MM.1S (cell line): ENCODE results near the gene PRKG1.

Source experiments
- DNase-seq: peaks from one replicate; pipeline ENCODE4 v3.0.0-alpha.2; 2015
- H2AFZ ChIP-seq: fragments of 300-600 bp; sonication (generic); 2 replicates; pipeline ENCODE4 v1.6.0; 2016; ENCODE audit warnings: antibody characterized with exemption, low read length
- H3F3A ChIP-seq: fragments of 300-600 bp; sonication (generic); 2 replicates; pipeline ENCODE4 v1.6.1; 2016; ENCODE audit warnings: mild to moderate bottlenecking, antibody characterized with exemption, low read length, moderate library complexity, mixed read lengths; ENCODE audit not compliant: insufficient read depth
- H3K27ac ChIP-seq: fragments of 300-600 bp; sonication (generic); 2 replicates; pipeline ENCODE4 v1.5.1; 2016; ENCODE audit warnings: mild to moderate bottlenecking, low read length
- H3K27me3 ChIP-seq: fragments of 300-600 bp; sonication (generic); replicated peaks from 2 replicates; pipeline ENCODE4 v1.6.0; 2016; ENCODE audit warnings: low read length; ENCODE audit not compliant: insufficient read depth
- H3K36me3 ChIP-seq: fragments of 300-600 bp; sonication (generic); replicated peaks from 2 replicates; pipeline ENCODE4 v1.6.1; 2016; ENCODE audit warnings: mild to moderate bottlenecking, low read length, mixed read lengths; ENCODE audit not compliant: insufficient read depth
- H3K4me1 ChIP-seq: fragments of 300-600 bp; sonication (generic); 2 replicates; pipeline ENCODE4 v1.6.1; 2016; ENCODE audit warnings: low read length, mixed read lengths
- H3K4me2 ChIP-seq: fragments of 300-600 bp; sonication (generic); 2 replicates; pipeline ENCODE4 v1.6.0; 2016; ENCODE audit warnings: low read depth, low read length
- H3K4me3 ChIP-seq: fragments of 300-600 bp; sonication (generic); 2 replicates; pipeline ENCODE4 v1.5.1; 2016; ENCODE audit warnings: low read length, mixed read lengths
- H3K79me2 ChIP-seq: fragments of 300-600 bp; sonication (generic); 2 replicates; pipeline ENCODE4 v1.6.1; 2016; ENCODE audit warnings: mixed run types, low read length, mixed read lengths
- H3K9ac ChIP-seq: fragments of 300-600 bp; sonication (generic); 2 replicates; pipeline ENCODE4 v1.6.1; 2016; ENCODE audit warnings: low read length, mixed read lengths
- H3K9me2 ChIP-seq: fragments of 300-600 bp; sonication (generic); replicated peaks from 2 replicates; pipeline ENCODE4 v1.6.1; 2016; ENCODE audit warnings: mild to moderate bottlenecking, low read length, mixed read lengths; ENCODE audit not compliant: insufficient read depth
- H3K9me3 ChIP-seq: fragments of 300-600 bp; sonication (generic); replicated peaks from 2 replicates; pipeline ENCODE4 v1.6.1; 2016; ENCODE audit warnings: mild to moderate bottlenecking, low read length, mixed read lengths; ENCODE audit not compliant: insufficient read depth
- H4K20me1 ChIP-seq: fragments of 300-600 bp; sonication (generic); 2 replicates; pipeline ENCODE4 v1.6.1; 2016; ENCODE audit warnings: mild to moderate bottlenecking, low read length, moderate library complexity, mixed read lengths; ENCODE audit not compliant: insufficient read depth
- EZH2 ChIP-seq: fragments of 300-600 bp; sonication (generic); optimal IDR thresholded peaks from 2 replicates; pipeline ENCODE3; 2017; ENCODE audit warnings: low read depth, mild to moderate bottlenecking, antibody characterized with exemption, low read length, mixed read lengths
- EZH2phosphoT487 ChIP-seq: fragments of 300-600 bp; sonication (generic); IDR thresholded peaks from 2 replicates; pipeline ENCODE4 v1.6.1; 2018; ENCODE audit warnings: antibody characterized with exemption, low read length
- TF ChIP-seq, protein P1 (sequence below): fragments of 300-600 bp; sonication (generic); IDR thresholded peaks from 2 replicates; pipeline ENCODE4 v1.5.1; 2016; ENCODE audit warnings: antibody characterized with exemption, low read length, mixed read lengths

The PRKG1 gene

DNA sequence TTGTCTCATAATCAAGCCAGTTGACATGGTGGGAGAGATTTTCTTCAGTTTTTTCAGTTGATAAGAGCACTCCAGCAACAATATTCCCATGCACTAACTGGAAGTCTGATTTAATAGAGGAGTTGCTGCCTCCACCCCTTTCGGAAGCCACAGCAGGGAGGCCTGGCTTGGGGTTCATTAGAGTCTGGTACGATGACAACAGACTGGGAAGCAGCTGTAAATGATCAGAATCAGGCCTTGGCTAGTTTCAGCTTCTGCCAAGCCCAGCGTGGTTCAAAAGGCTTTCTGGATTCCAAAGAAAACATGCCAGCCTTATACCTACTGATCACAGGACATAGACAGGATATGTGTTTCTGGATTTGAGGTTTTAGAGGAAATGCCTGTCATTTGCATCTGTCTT lies 351.1 kb downstream of the PRKG1 start:
- no peak for DNase-seq

GRCh38 chr10:51427758-51428157 lies 353.5 kb downstream of the PRKG1 start:
- DNase-seq: no peak
- Histone ChIP-seq H3K27me3 (no peaks in the 10 kb centered on the region), H3F3A (no peaks in the 10 kb centered on the region), H3K4me1 (no peaks in the 10 kb centered on the region), H3K9me2 (no peaks in the 10 kb centered on the region), H3K9ac (no peak overlapping the region), H3K36me3 (no peaks in the 10 kb centered on the region), H3K79me2 (no peaks in the 10 kb centered on the region), H3K27ac (no peak overlapping the region), H3K4me2 (no peak overlapping the region), H3K9me3 (no peaks in the 10 kb centered on the region), H3K4me3 (no peak overlapping the region), H2AFZ (no peak overlapping the region), H4K20me1 (no peaks in the 10 kb centered on the region)
- TF ChIP-seq, protein P1, sequence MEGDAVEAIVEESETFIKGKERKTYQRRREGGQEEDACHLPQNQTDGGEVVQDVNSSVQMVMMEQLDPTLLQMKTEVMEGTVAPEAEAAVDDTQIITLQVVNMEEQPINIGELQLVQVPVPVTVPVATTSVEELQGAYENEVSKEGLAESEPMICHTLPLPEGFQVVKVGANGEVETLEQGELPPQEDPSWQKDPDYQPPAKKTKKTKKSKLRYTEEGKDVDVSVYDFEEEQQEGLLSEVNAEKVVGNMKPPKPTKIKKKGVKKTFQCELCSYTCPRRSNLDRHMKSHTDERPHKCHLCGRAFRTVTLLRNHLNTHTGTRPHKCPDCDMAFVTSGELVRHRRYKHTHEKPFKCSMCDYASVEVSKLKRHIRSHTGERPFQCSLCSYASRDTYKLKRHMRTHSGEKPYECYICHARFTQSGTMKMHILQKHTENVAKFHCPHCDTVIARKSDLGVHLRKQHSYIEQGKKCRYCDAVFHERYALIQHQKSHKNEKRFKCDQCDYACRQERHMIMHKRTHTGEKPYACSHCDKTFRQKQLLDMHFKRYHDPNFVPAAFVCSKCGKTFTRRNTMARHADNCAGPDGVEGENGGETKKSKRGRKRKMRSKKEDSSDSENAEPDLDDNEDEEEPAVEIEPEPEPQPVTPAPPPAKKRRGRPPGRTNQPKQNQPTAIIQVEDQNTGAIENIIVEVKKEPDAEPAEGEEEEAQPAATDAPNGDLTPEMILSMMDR: no peak
- no peak for TF ChIP-seq EZH2
- no peak for TF ChIP-seq EZH2phosphoT487

More for the DNA sequence above, 351.1 kb downstream of the PRKG1 start:
- TF ChIP-seq, protein P1: no peak
- TF ChIP-seq EZH2 (no peak), EZH2phosphoT487 (no peak)
- Histone ChIP-seq H3K9ac (no peak overlapping the region), H3K27ac (no peak overlapping the region), H3K36me3 (no peaks in the 10 kb centered on the region), H3K9me3 (no peaks in the 10 kb centered on the region), H3K79me2 (no peaks in the 10 kb centered on the region), H3F3A (no peaks in the 10 kb centered on the region), H3K9me2 (no peaks in the 10 kb centered on the region), H3K4me3 (no peak overlapping the region), H3K27me3 (no peaks in the 10 kb centered on the region), H3K4me1 (no peaks in the 10 kb centered on the region), H4K20me1 (no peaks in the 10 kb centered on the region), H2AFZ (no peak overlapping the region), H3K4me2 (no peak overlapping the region)

- H3K27me3 ChIP-seq: no peaks in the 10 kb centered on the region
- TF ChIP-seq, protein P1: no peak
- TF ChIP-seq EZH2 (no peak), EZH2phosphoT487 (no peak)
- no peaks in the 10 kb centered on the region for H3K79me2 ChIP-seq
Observed at GRCh38 chr10:51430506-51430905, 356.2 kb downstream of the PRKG1 start.

More at GRCh38 chr10:51430506-51430905, 356.2 kb downstream of the PRKG1 start:
- Histone ChIP-seq H3K36me3 (no peaks in the 10 kb centered on the region), H3K27ac (no peak overlapping the region), H3K4me2 (no peak overlapping the region), H3K9me2 (no peaks in the 10 kb centered on the region), H3K4me3 (no peak overlapping the region), H3K9ac (no peak overlapping the region), H3F3A (no peaks in the 10 kb centered on the region), H3K4me1 (no peaks in the 10 kb centered on the region), H3K9me3 (no peaks in the 10 kb centered on the region), H2AFZ (no peak overlapping the region), H4K20me1 (no peaks in the 10 kb centered on the region)
- DNase-seq: no peak
